ENCODE results near the gene SLC25A17. TPM values are rescaled to one million over a fixed set of nuclear protein-coding genes. Genes with fewer than 3 reads are reported as not detected.
"Not testable (repeated sequence)": the region's sequence is repeated elsewhere in the genome, so short reads cannot be mapped to it uniquely, and the experiment has no call there.

The SLC25A17 gene
- 33.8 and 37.0 TPM in 2 replicates for polyA plus RNA-seq (2013)

GRCh38 chr22:40818747-40819598, at the start of gene SLC25A17:
Gene SLC25A17, minus strand, starts transcription at chr22:40819346. Its CDS starts 98 bp downstream, at chr22:40819248.
- DNase-seq = peak; percentile 89 to 93
- Histone ChIP-seq H3K4me3 (ENCODE audit: low read depth, low read length) (peak within 1 kb of the TSS; percentile 96), H2BK5ac (ENCODE audit: low read depth, low read length, poor library complexity) (peak within 1 kb of the TSS; percentile 88), H3K9ac (ENCODE audit: low read length) (peak within 1 kb of the TSS; percentile 75), H3K23ac (ENCODE audit: low read length) (peak within 1 kb of the TSS; percentile 1), H3K79me2 (ENCODE audit: control insufficient read depth, insufficient read depth, low read length, poor library complexity) (peaks cover 20% of the 10 kb centered on the region), H3K27ac (ENCODE audit: low read depth, low read length) (peak within 1 kb of the TSS; percentile 85), H2BK12ac (ENCODE audit: low read length) (peak within 1 kb of the TSS; percentile 29), H3K9me3 (ENCODE audit: insufficient read depth, low read depth, low read length) (no peaks in the 10 kb centered on the region), H3K18ac (ENCODE audit: low read length) (peak within 1 kb of the TSS; percentile 88), H3K4ac (ENCODE audit: low read depth, low read length) (peak within 1 kb of the TSS; percentile 82), H3K36me3 (ENCODE audit: control insufficient read depth in 1 of 2, insufficient read depth in 2 of 2, low read length in 2 of 2) (peaks cover 2 to 4% of the 10 kb centered on the region in 2 experiments), H3K79me1 (ENCODE audit: low read length) (peaks cover 6% of the 10 kb centered on the region), H4K12ac (ENCODE audit: low read depth, low read length) (peak within 1 kb of the TSS; percentile 50), H3K4me2 (ENCODE audit: low read length) (peak within 1 kb of the TSS; percentile 80), H2AFZ (ENCODE audit: insufficient read depth, low read length, poor library complexity) (peak within 1 kb of the TSS; percentile 77), H4K8ac (ENCODE audit: low read depth, low read length) (peak within 1 kb of the TSS; percentile 97), H2AK5ac (ENCODE audit: low read length) (peak within 1 kb of the TSS; percentile 51), H2BK120ac (ENCODE audit: insufficient read depth, low read length, poor library complexity) (peak within 1 kb of the TSS; percentile 65), H3K14ac (ENCODE audit: low read length) (peak within 1 kb of the TSS; percentile 98), H3K27me3 (ENCODE audit: insufficient read depth, low read length) (no peaks in the 10 kb centered on the region), H4K91ac (ENCODE audit: low read depth, low read length) (peak within 1 kb of the TSS; percentile 87), H3K4me1 (ENCODE audit: control insufficient read depth in 1 of 2, insufficient read depth in 2 of 2, low read length in 2 of 2) (peaks cover 7 to 12% of the 10 kb centered on the region in 2 experiments)
- WGBS (ENCODE audit: extremely low coverage, insufficient coverage, insufficient read length) = no CpG with 5 or more reads among the region's 61 CpGs

GRCh38 chr22:40868379-40868778, 49.2 kb upstream of the SLC25A17 start:
- not testable (repeated sequence) for H3K18ac ChIP-seq (ENCODE audit: low read length); H3K23ac ChIP-seq (ENCODE audit: low read length); H3K14ac ChIP-seq (ENCODE audit: low read length); H4K8ac ChIP-seq (ENCODE audit: low read depth, low read length); H3K4me1 ChIP-seq (ENCODE audit: control insufficient read depth in 1 of 2, insufficient read depth in 2 of 2, low read length in 2 of 2); H3K4me3 ChIP-seq (ENCODE audit: low read depth, low read length); H3K79me1 ChIP-seq (ENCODE audit: low read length); H4K12ac ChIP-seq (ENCODE audit: low read depth, low read length); H3K4me2 ChIP-seq (ENCODE audit: low read length); H3K79me2 ChIP-seq (ENCODE audit: control insufficient read depth, insufficient read depth, low read length, poor library complexity); H2BK5ac ChIP-seq (ENCODE audit: low read depth, low read length, poor library complexity); H3K36me3 ChIP-seq (ENCODE audit: control insufficient read depth in 1 of 2, insufficient read depth in 2 of 2, low read length in 2 of 2); H3K9ac ChIP-seq (ENCODE audit: low read length); H3K9me3 ChIP-seq (ENCODE audit: insufficient read depth, low read depth, low read length); H3K27me3 ChIP-seq (ENCODE audit: insufficient read depth, low read length); H4K91ac ChIP-seq (ENCODE audit: low read depth, low read length); H2BK120ac ChIP-seq (ENCODE audit: insufficient read depth, low read length, poor library complexity); H3K4ac ChIP-seq (ENCODE audit: low read depth, low read length); H2AK5ac ChIP-seq (ENCODE audit: low read length); H2AFZ ChIP-seq (ENCODE audit: insufficient read depth, low read length, poor library complexity); H3K27ac ChIP-seq (ENCODE audit: low read depth, low read length); H2BK12ac ChIP-seq (ENCODE audit: low read length); DNase-seq
- no CpG with 5 or more reads among the region's 6 CpGs for WGBS (ENCODE audit: extremely low coverage, insufficient coverage, insufficient read length)

DNA sequence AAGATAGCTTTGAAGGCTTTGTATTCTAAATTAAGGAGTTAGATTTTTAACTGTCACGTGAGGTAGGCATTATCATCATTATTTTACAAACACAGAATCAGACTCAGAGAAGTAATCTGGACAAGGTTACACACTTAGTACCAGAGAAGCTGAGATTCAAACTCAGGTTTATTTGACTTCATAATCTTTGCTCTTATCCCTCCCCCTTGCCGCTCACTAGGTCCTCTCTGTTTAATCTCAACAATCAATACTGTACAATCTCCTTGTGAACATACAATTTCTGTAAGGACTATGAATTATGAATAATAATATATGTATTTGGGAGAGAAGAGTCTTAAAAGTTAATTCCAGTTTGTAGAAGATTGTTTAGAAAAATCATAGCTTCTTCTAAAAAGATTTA, 48.0 kb upstream of the SLC25A17 start:
- Histone ChIP-seq H4K12ac (ENCODE audit: low read depth, low read length) (no peak overlapping the region), H3K79me1 (ENCODE audit: low read length) (no peaks in the 10 kb centered on the region), H3K9ac (ENCODE audit: low read length) (no peak overlapping the region), H3K79me2 (ENCODE audit: control insufficient read depth, insufficient read depth, low read length, poor library complexity) (no peaks in the 10 kb centered on the region), H3K14ac (ENCODE audit: low read length) (no peak overlapping the region), H2AK5ac (ENCODE audit: low read length) (no peak overlapping the region), H4K8ac (ENCODE audit: low read depth, low read length) (no peak overlapping the region), H3K4me1 (ENCODE audit: control insufficient read depth in 1 of 2, insufficient read depth in 2 of 2, low read length in 2 of 2) (no peaks in the 10 kb centered on the region), H2BK120ac (ENCODE audit: insufficient read depth, low read length, poor library complexity) (no peak overlapping the region), H3K4me2 (ENCODE audit: low read length) (no peak overlapping the region), H3K4me3 (ENCODE audit: low read depth, low read length) (no peak overlapping the region), H3K18ac (ENCODE audit: low read length) (no peak overlapping the region), H2BK12ac (ENCODE audit: low read length) (no peak overlapping the region), H3K9me3 (ENCODE audit: insufficient read depth, low read depth, low read length) (no peaks in the 10 kb centered on the region), H2AFZ (ENCODE audit: insufficient read depth, low read length, poor library complexity) (no peak overlapping the region), H4K91ac (ENCODE audit: low read depth, low read length) (no peak overlapping the region), H3K23ac (ENCODE audit: low read length) (no peak overlapping the region), H3K36me3 (ENCODE audit: control insufficient read depth in 1 of 2, insufficient read depth in 2 of 2, low read length in 2 of 2) (peaks cover 2 to 5% of the 10 kb centered on the region in 2 experiments), H2BK5ac (ENCODE audit: low read depth, low read length, poor library complexity) (no peak overlapping the region), H3K27ac (ENCODE audit: low read depth, low read length) (no peak overlapping the region), H3K27me3 (ENCODE audit: insufficient read depth, low read length) (no peaks in the 10 kb centered on the region), H3K4ac (ENCODE audit: low read depth, low read length) (no peak overlapping the region)
- DNase-seq = no peak
- WGBS (ENCODE audit: extremely low coverage, insufficient coverage, insufficient read length) = no CpG with 5 or more reads among the region's 2 CpGs

GRCh38 chr22:40862537-40862936, 43.4 kb upstream of the SLC25A17 start:
- Histone ChIP-seq H3K4me1 (ENCODE audit: control insufficient read depth in 1 of 2, insufficient read depth in 2 of 2, low read length in 2 of 2) (peaks cover 4% of the 10 kb centered on the region in 2 experiments), H3K14ac (ENCODE audit: low read length) (no peak overlapping the region), H2AK5ac (ENCODE audit: low read length) (no peak overlapping the region), H2BK5ac (ENCODE audit: low read depth, low read length, poor library complexity) (no peak overlapping the region), H3K27ac (ENCODE audit: low read depth, low read length) (no peak overlapping the region), H3K4me3 (ENCODE audit: low read depth, low read length) (no peak overlapping the region), H3K9me3 (ENCODE audit: insufficient read depth, low read depth, low read length) (no peaks in the 10 kb centered on the region), H2BK12ac (ENCODE audit: low read length) (no peak overlapping the region), H4K12ac (ENCODE audit: low read depth, low read length) (no peak overlapping the region), H3K4ac (ENCODE audit: low read depth, low read length) (no peak overlapping the region), H3K36me3 (ENCODE audit: control insufficient read depth in 1 of 2, insufficient read depth in 2 of 2, low read length in 2 of 2) (peaks cover 0 to 4% of the 10 kb centered on the region in 2 experiments), H3K79me1 (ENCODE audit: low read length) (no peaks in the 10 kb centered on the region), H3K4me2 (ENCODE audit: low read length) (no peak overlapping the region), H3K9ac (ENCODE audit: low read length) (no peak overlapping the region), H3K27me3 (ENCODE audit: insufficient read depth, low read length) (no peaks in the 10 kb centered on the region), H2BK120ac (ENCODE audit: insufficient read depth, low read length, poor library complexity) (no peak overlapping the region), H4K91ac (ENCODE audit: low read depth, low read length) (no peak overlapping the region), H4K8ac (ENCODE audit: low read depth, low read length) (no peak overlapping the region), H3K23ac (ENCODE audit: low read length) (no peak overlapping the region), H3K79me2 (ENCODE audit: control insufficient read depth, insufficient read depth, low read length, poor library complexity) (peaks cover 4% of the 10 kb centered on the region), H2AFZ (ENCODE audit: insufficient read depth, low read length, poor library complexity) (no peak overlapping the region), H3K18ac (ENCODE audit: low read length) (no peak overlapping the region)
- no CpG with 5 or more reads among the region's 2 CpGs for WGBS (ENCODE audit: extremely low coverage, insufficient coverage, insufficient read length)
- no peak for DNase-seq
